ENCODE measurements around the gene CST1.

GRCh38 chr20:23700931-23701330 lies 49.8 kb downstream of the CST1 start:
- no peak for TF ChIP-seq YY1 (IDR thresholded peaks at IDR 0.05; ENCODE audit: low read depth)
- TF ChIP-seq EP300 (IDR thresholded peaks at IDR 0.05; ENCODE audit: borderline replicate concordance): no peak

Data from Ishikawa (cell line).